NCI-H1092 treated with DMSO at 0.1 percent for 48 hours (cell line): ENCODE data around the gene TMEM53.

ENCODE experiments used
- DNase-seq: peaks from one replicate; lab custom pipeline; 2025; lab: John Stamatoyannopoulos, UW

TMEM53 gene

GRCh38 chr1:44646261-44647110 is 27.8 kb downstream of the TMEM53 start:
- DNase-seq, result no peak

GRCh38 chr1:44645476-44646244 is 28.6 kb downstream of the TMEM53 start:
- DNase-seq, result no peak

GRCh38 chr1:44644806-44645205 is 29.5 kb downstream of the TMEM53 start:
- no peak for DNase-seq

- DNase-seq, result peak; percentile 88
Observed at GRCh38 chr1:44643721-44644334, 30.5 kb downstream of the TMEM53 start.

- DNase-seq, result no peak
Observed at GRCh38 chr1:44642925-44643324, 31.4 kb downstream of the TMEM53 start.

GRCh38 chr1:44642255-44642654 is 32.0 kb downstream of the TMEM53 start:
- DNase-seq, result no peak

- DNase-seq, result no peak
Observed at GRCh38 chr1:44641126-44642102, 32.9 kb downstream of the TMEM53 start.

GRCh38 chr1:44640200-44640853 is 34.0 kb downstream of the TMEM53 start:
- peak; percentile 71 for DNase-seq

GRCh38 chr1:44637702-44638411 is 36.4 kb downstream of the TMEM53 start:
- no peak for DNase-seq

- DNase-seq, result peak; percentile 92
Observed at GRCh38 chr1:44636688-44637598, 37.3 kb downstream of the TMEM53 start.

- no peak for DNase-seq
Observed at GRCh38 chr1:44636083-44636687, 38.1 kb downstream of the TMEM53 start.

- DNase-seq, result no peak
Observed at GRCh38 chr1:44635439-44635838, 38.8 kb downstream of the TMEM53 start.

GRCh38 chr1:44634606-44635189 is 39.6 kb downstream of the TMEM53 start:
- DNase-seq, result no peak

- DNase-seq, result no peak
Observed at GRCh38 chr1:44632598-44632997, 41.7 kb downstream of the TMEM53 start.

GRCh38 chr1:44631647-44632539 is 42.4 kb downstream of the TMEM53 start:
- DNase-seq, result peak; percentile 91

- DNase-seq, result no peak
Observed at GRCh38 chr1:44631333-44631646, 43.0 kb downstream of the TMEM53 start.

- no peak for DNase-seq
Observed at GRCh38 chr1:44630116-44630515, 44.2 kb downstream of the TMEM53 start.
